CD4-positive, alpha-beta T cell treated with Interleukin-6 at 100 ng/mL for 8 hours (primary cell): ENCODE measurements around the gene PRR16.
"Not testable (repeated sequence)": the region's sequence is repeated elsewhere in the genome, so short reads cannot be mapped to it uniquely, and the experiment has no call there.

ENCODE experiments used
- DNase-seq: peaks from one replicate; pipeline ENCODE4 v3.0.0-alpha.2; 2020; ENCODE audit warnings: mixed read lengths, low spot score

PRR16 gene

GRCh38 chr5:120463991-120464626 lies at the start of gene PRR16:
Gene PRR16 (plus strand): TSS chr5:120464300.
- DNase-seq: no peak

- no peak for DNase-seq
These were observed 48.1 kb upstream of the PRR16 start for GRCh38 chr5:120415985-120416384.

- DNase-seq: no peak
These were observed 45.0 kb upstream of the PRR16 start for GRCh38 chr5:120419127-120419526.

GRCh38 chr5:120426633-120427275 lies 37.3 kb upstream of the PRR16 start:
- not testable (repeated sequence) for DNase-seq

- no peak for DNase-seq
These were observed 33.5 kb upstream of the PRR16 start for GRCh38 chr5:120430572-120430971.

- no peak for DNase-seq
These were observed 31.2 kb upstream of the PRR16 start for GRCh38 chr5:120432861-120433260.

GRCh38 chr5:120435129-120435528 lies 29.0 kb upstream of the PRR16 start:
- DNase-seq: no peak

- DNase-seq: no peak
These were observed 27.1 kb upstream of the PRR16 start for GRCh38 chr5:120436996-120437395.

GRCh38 chr5:120442694-120443093 lies 21.4 kb upstream of the PRR16 start:
- DNase-seq: no peak

GRCh38 chr5:120443607-120444006 lies 20.5 kb upstream of the PRR16 start:
- no peak for DNase-seq

- no peak for DNase-seq
These were observed 18.0 kb upstream of the PRR16 start for GRCh38 chr5:120446068-120446492.

- DNase-seq: no peak
These were observed 17.2 kb upstream of the PRR16 start for GRCh38 chr5:120446901-120447300.

GRCh38 chr5:120447706-120448239 lies 16.3 kb upstream of the PRR16 start:
- no peak for DNase-seq

- DNase-seq: no peak
These were observed 14.6 kb upstream of the PRR16 start for GRCh38 chr5:120449501-120449900.

GRCh38 chr5:120450910-120451309 lies 13.2 kb upstream of the PRR16 start:
- no peak for DNase-seq

GRCh38 chr5:120451445-120451844 lies 12.7 kb upstream of the PRR16 start:
- no peak for DNase-seq

- no peak for DNase-seq
These were observed 11.6 kb upstream of the PRR16 start for GRCh38 chr5:120452471-120452870.

GRCh38 chr5:120454094-120454798 lies 9.9 kb upstream of the PRR16 start:
- no peak for DNase-seq

GRCh38 chr5:120456006-120456405 lies 8.1 kb upstream of the PRR16 start:
- no peak for DNase-seq

- no peak for DNase-seq
These were observed 6.1 kb upstream of the PRR16 start for GRCh38 chr5:120457839-120458507.

- not testable (repeated sequence) for DNase-seq
These were observed 5.6 kb upstream of the PRR16 start for GRCh38 chr5:120458508-120458847.

GRCh38 chr5:120461251-120461650 lies 2.8 kb upstream of the PRR16 start:
- DNase-seq: no peak
